KBM-7 (cell line): ENCODE measurements around the gene MRPL24.

ENCODE experiments used
- DNase-seq: peaks from one replicate; pipeline ENCODE4 v3.0.0-alpha.2; 2015
- in situ Hi-C: fragments of 300-500 bp; cut with MboI; formaldehyde crosslinking; loops from 2 replicates; pipeline ENCODE4 v1.14.3; 2020; ENCODE audit warnings: low sequenced_read_pairs, low pct_unique_long_range_greater_than_20kb, mixed read lengths

Gene MRPL24

GRCh38 chr1:156721535-156721934 is 19.4 kb downstream of the MRPL24 start:
- in situ Hi-C loops, result no loop called here

GRCh38 chr1:156721131-156721530 is 19.8 kb downstream of the MRPL24 start:
- no peak for DNase-seq
- in situ Hi-C loops, result no loop called here

More at GRCh38 chr1:156721535-156721934, 19.4 kb downstream of the MRPL24 start:
- no peak for DNase-seq

- no peak for DNase-seq
- in situ Hi-C loops, result no loop called here
Observed at GRCh38 chr1:156717351-156717750, 23.5 kb downstream of the MRPL24 start.

GRCh38 chr1:156714830-156715229 is 26.1 kb downstream of the MRPL24 start:
- no peak for DNase-seq
- in situ Hi-C loops, result no loop called here

- DNase-seq, result no peak
- in situ Hi-C loops, result no loop called here
Observed at GRCh38 chr1:156712626-156713025, 28.3 kb downstream of the MRPL24 start.

- in situ Hi-C loops, result no loop called here
- no peak for DNase-seq
Observed at GRCh38 chr1:156711011-156711817, 29.7 kb downstream of the MRPL24 start.

GRCh38 chr1:156709757-156710489 is 31.0 kb downstream of the MRPL24 start:
- in situ Hi-C loops, result no loop called here
- no peak for DNase-seq

GRCh38 chr1:156709031-156709430 is 31.9 kb downstream of the MRPL24 start:
- in situ Hi-C loops, result no loop called here
- no peak for DNase-seq

- in situ Hi-C loops, result no loop called here
- DNase-seq, result no peak
Observed at GRCh38 chr1:156708218-156708661, 32.6 kb downstream of the MRPL24 start.

GRCh38 chr1:156707417-156708217 is 33.3 kb downstream of the MRPL24 start:
- in situ Hi-C loops, result no loop called here
- no peak for DNase-seq

GRCh38 chr1:156706657-156707416 is 34.1 kb downstream of the MRPL24 start:
- DNase-seq, result no peak
- in situ Hi-C loops, result no loop called here

GRCh38 chr1:156705918-156706656 is 34.8 kb downstream of the MRPL24 start:
- in situ Hi-C loops, result no loop called here
- peak; percentile 83 for DNase-seq

- no peak for DNase-seq
- in situ Hi-C loops, result no loop called here
Observed at GRCh38 chr1:156705321-156705917, 35.5 kb downstream of the MRPL24 start, which contains the start of gene CRABP2. TSS of gene CRABP2 (minus strand) at chr1:156705583. CDS start at chr1:156705446, 137 bp downstream.

GRCh38 chr1:156704930-156705320 is 36.0 kb downstream of the MRPL24 start:
- DNase-seq, result no peak
- in situ Hi-C loops, result no loop called here

GRCh38 chr1:156704166-156704711 is 36.6 kb downstream of the MRPL24 start:
- in situ Hi-C loops, result no loop called here
- DNase-seq, result no peak

- no peak for DNase-seq
- in situ Hi-C loops, result no loop called here
Observed at GRCh38 chr1:156703741-156704140, 37.1 kb downstream of the MRPL24 start.

GRCh38 chr1:156703336-156703735 is 37.6 kb downstream of the MRPL24 start:
- in situ Hi-C loops, result no loop called here
- DNase-seq, result no peak
